Measurements from ENCODE around the gene HOXC11. TPM values are rescaled to one million over a fixed set of nuclear protein-coding genes. Genes with fewer than 3 reads are reported as not detected.

The HOXC11 gene
- total RNA-seq, 1 donor from 2014 or later, result not detected

DNA sequence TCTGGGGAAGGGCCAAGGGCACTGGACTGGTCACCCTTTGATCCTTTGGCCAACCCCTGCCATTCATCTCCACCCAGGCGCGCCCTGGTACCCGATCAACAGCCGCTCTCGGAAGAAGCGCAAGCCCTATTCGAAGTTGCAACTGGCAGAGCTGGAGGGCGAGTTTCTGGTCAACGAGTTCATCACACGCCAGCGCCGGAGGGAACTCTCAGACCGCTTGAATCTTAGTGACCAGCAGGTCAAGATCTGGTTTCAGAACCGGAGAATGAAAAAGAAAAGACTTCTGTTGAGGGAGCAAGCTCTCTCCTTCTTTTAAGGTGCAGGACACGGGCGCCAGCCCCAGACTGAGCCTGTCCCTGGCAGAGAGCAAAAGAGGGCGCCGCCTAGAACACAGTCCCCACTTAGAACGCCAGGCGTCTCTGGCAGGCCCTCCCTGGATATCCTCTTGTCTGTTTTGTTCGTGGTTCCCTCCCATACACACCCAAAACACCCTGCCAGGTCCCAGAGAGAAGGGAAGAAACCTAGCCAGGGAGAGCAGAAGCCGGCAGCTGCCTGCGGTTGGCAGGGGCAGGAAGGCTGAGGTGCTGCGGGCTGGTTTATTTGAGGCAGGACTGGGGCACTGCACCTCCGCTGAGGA, 16.6 kb upstream of the HOXC11 start:
- no peak for DNase-seq (ENCODE audit: low spot score)

DNA sequence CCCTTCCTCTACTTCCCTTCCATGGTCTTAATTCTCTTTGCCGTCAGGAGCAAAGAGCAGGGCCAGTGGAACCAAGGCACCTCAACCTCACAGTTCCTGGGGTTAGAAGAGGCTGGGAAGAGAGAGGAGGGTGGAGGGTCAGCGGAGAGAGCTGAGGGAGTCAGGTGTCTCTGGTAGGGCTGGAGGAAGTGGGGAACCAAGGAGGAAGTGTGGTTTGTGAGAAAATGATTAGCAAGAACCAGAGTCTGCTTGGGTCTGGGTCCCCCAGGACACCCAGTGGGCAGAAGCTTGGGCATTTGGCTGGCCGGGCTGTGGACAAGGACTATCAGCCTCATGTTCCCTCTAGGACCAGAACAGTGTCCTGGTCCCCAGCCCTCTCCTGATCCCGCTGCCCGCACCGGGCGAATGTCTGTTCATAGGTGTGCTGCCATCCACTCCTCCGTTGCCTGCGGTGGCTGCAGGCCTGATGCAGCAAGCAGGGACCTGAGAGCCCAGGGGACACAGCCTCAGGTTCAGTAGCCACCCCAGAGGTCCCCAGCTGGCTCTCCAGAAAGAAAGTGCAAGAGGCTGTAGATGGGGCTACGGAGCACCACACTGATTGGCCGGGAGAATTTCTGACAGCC, 15.9 kb upstream of the HOXC11 start:
- DNase-seq (ENCODE audit: low spot score), result no peak

DNA sequence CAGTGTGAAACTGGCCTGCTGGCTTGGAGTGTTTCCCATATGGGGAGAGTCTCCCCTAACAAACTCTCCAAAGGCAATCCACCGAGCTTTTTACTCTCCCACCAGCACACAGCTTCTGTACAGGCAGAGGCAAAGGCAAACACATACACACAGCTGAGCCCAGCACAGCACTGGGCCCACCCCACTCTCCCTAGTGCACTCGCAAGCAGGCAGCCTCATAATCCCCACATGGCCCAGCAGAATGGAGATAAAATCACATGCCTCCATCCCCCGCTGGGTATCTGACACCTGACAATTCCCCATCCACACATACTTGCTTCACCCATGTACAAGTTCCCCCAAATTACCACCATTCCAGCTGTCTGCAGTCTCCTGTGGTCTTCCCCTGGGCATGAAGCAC, 14.8 kb upstream of the HOXC11 start:
- DNase-seq (ENCODE audit: low spot score), result no peak

DNA sequence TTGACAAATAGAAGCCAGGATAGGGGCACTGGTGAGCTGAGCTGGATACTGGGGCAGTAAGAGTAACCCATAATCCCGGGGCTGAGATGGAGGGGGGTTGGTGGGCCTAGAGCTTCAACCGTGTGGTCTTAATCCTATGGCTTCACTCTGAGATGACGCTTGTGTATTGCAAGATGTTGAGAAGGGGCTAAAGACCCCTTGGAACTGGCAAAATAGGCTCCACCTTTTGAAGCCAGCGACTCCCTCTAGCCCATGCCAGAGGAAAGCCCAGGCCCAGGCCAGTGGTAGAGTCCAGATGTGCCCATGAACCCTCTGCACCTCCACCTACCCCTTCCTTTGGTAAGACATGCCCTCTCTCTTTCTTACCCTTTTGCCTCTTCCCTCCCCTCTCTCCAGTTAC, 13.6 kb upstream of the HOXC11 start:
- no peak for DNase-seq (ENCODE audit: low spot score)

DNA sequence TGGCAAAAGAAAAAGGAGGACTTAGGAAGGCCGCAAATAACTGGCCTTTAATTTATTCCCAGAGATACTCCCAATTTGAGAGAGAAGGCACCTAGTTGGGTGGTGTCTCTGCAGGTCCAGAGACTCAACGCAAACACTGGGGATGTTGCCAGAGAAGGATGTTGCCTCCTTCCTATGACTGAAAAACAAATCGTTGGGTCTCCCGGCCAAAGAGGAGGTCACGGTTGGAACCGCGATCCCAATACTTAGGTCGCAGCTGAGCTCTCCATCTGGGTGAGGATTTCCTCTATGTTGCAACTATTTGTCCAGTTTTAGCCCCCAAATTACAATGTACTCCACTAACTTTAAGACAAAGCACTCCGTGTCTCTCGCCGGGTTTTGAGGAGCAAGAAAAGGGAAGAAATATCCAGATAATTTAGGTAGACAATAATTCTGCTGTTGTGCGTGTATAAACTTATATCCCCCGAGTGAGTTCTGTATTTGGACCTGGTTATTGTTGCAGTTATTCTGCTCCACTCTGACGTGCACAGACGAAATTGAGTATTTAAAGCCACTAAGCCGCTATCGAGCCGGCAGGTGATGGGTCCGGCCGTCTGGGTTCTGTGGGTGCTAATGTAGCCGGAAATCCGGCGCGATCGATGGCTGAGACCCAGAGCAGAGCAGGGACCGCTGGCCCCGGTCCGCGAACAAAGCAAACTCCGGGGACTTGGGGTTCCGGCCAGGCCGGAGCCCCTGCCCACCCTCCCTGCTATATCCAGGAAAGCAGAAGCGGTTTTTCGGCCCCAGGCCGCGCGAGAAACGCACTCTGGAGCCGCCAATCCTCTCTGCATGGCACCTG, 12.5 kb upstream of the HOXC11 start:
- DNase-seq (ENCODE audit: low spot score), result no peak

DNA sequence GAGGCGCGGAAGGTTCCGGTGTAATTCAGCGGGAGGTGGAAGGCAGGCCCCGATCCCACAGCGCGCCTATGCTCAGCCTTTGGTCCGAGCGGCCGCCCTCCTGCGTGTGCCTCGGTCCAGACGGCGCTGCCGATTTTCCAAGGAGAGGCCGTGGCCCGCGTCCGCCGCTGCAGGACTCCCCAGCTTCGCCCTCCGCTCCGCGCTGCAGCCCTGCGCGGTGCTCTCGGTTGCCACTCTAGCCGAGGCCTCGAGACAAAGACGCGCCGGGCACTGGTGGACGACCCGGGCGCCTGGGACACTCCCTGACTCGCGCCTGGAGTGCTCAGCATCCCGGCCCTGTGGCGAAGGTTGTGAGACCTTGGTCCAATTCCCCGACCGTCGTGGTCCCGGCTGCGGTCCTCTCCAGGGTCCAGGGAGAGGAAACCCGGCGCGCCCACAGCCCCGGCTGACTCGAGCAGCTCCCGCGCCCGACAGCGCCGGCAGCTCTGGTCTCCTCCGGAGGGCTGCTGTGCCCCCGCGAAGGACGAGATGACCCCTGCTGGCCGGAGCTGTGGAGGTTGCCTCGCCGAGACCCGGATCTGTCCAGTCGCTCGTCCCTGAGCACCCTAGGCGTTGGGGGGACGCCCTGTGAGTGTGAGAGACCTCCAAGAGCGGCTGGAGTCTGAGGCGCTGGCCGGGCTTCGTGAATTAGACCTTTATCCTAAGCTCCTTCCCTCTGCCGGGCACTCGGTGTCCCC, 11.7 kb upstream of the HOXC11 start:
- DNase-seq (ENCODE audit: low spot score), result no peak

DNA sequence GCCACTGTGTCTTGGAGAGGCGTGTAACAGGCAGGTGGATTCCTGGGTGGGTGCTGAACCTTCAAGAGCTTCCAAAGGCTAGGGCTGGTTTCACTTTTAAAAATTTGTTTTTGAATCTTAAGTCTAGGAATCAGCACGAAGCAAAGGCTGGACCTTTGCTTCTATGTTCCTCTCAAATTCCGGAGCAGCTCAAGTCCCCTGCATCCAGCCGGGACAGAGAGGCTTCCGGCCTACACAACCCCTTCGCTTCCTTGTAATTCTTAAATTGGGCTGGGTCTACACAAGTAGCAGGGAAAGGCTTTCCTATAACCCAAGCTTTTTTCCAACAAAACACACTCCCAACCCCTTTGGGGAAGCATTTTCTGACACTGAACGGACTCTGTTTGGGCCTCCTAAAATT, 9.9 kb upstream of the HOXC11 start:
- DNase-seq (ENCODE audit: low spot score), result no peak

DNA sequence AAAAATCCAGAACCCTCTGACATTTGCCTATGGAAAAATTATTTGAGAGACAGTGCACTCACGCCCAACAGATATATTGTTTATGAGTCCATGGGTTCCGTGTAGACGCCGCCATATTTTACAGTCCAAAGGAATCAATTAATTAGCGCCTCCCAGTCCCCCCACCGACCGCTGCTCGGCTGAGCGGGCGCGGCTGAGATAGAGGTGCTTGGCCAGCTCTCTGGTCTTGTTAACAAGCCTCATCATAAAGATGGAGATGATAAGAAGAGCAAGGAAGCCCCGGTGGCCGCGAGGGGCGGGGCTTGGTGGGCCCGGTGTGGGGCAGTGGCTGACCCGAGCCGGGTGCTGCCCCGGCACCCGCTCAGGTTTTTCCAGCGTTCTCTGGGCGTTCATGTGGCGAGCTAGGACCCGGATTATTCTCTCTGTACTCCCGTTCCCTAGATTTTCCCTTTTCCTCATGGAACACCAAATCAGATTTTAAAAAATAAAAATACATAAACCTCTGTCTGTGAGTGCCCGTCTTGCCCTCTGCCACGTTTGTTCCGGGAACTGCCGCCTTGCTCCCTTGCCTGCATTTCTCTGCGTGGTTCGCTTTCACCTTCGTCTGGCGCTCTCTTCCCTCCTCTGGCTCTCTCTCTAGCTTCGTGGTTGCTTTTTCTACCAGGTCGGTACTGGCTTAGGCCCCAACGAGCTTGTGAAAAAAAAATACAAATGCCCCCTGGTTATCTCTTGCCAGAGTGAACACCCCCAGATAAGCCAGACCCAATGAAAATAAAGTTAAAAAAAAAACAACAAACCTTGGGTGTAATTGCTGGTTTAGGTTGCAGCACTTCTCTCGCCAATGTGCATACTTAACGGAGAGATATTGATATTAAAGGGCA, 9.3 kb upstream of the HOXC11 start:
- no peak for DNase-seq (ENCODE audit: low spot score)

DNA sequence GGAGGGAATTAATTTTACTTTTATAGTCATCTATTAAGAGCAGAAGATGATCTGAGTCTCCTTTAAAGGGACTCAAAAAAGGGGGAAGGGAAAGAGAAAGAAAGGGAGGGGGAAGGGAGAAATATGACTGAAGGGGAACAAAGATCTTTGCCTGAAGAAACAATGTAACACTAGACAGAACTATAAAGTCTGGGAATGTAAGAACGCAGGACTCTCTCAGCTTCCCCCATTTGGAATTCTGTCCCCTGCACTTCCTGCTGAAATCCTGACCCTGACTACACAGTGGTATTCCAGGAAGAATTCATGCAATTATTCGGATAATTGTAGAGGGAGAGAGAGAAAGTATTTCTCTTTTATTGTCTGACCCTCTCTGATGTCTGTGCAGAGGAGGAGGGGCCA, 8.6 kb upstream of the HOXC11 start:
- DNase-seq (ENCODE audit: low spot score), result no peak

DNA sequence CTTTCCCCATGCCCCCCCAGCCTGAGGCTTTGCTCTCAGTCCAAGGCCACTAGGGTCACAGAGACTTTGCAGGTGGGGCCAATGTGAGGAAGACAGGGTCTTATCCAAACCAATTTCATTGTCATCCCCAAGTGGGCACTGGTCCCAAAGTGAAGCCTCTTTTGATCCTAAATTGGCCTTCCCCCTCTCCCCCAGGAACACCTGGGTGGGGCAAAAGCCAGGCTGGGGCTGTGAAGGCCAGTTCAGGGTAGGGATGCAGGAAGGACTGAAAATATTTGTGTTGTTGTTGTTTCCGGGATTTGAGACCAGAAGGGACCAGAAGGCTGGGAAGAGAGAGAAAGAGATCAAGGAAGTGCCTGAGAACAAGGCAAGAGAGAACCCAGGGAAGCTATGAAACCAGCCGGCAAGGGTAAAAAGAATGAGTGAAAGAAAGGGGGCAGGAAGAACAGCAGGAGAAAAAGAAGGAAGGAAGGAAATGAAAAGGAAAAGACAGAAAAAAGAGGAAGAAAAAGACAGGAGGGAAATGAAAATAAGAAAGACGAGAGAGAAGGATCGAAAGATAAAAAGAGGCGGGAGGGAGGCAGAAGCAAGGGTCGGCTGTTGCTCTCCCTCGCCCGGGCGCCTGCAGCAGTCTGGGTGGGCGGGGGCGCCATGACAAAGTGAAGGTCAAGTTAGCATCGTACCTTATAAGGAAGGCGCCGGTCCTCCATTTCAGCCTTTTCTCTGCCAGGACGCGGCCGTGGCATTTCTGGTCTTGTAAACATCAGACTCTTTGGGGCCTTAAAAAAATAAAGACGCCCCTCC, 7.4 kb upstream of the HOXC11 start:
- DNase-seq (ENCODE audit: low spot score), result no peak

DNA sequence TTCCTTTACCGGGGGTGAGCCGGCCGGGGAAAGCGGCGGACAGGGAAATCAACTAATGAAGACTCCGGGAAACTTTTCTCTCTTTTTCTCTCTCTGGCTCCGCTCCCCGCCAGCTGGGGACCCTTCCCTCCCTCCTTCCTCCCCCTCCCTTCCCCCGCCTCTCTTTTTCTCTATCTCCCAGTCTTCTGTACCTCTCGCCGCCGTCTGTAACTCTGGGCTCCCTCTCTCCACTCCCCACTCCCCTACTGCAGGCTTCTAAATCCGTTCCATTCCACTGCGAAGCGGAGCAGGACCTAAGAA, 6.9 kb upstream of the HOXC11 start:
- no peak for DNase-seq (ENCODE audit: low spot score)

DNA sequence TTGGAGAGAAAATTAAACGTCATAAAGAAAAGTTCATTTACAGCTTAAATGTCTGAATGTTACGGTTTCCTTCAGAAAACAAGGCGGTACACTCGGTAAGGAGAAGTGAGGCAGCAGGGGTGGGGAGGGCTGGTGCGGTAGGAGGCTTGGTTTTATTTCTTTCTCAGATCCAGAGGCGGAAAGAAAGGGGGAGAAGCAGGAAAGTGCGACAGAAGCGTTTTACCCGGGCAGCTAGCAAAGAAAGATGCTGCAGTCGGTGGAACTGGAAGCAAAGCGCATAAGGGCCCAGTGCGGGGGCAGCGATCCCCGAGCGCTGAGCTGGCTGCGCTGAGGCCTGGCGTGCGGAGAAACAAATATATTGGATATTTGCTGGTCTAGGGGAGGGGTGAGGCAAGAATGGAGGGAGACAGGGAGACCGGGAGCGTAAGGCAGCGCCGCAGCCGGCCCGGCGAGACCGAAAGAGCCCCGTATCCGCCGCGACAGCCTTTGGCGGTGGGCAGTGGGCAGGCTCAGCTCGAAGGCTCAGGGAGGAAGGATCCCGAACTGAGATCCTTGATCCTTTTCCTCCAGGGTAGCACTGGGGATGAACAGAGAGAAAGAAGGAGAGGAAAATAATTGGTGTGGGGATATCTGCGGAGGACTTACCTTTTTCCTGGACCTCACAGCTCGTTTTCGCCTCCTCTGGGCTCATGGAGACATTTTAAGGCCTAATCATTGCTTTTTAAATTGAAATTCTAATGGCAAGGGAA, 6.4 kb upstream of the HOXC11 start:
- DNase-seq (ENCODE audit: low spot score), result no peak

DNA sequence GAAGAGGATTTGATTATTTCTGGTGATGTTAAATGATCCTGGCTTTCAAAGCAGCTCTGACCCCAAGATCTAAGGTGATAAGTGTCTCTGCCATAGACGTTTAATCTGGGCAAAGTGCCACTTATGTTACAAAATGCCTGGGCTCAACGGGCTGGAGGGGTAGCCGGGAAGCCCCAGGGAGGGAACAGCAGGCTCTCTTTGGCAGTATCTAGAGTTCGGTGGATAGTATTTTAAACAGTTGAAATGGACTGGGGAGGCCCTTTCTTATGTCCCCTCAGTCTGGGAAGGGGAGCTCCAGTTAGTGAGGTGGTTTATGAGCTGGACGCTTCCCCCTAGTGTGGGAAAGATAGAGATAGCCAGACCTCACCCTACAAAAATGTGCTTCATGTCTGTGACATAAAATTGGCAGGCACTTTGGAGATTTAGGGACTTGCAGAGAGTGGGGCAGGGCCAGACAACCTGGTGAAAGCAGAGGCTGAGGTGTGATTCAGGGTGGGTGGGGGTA, 5.5 kb upstream of the HOXC11 start:
- no peak for DNase-seq (ENCODE audit: low spot score)

DNA sequence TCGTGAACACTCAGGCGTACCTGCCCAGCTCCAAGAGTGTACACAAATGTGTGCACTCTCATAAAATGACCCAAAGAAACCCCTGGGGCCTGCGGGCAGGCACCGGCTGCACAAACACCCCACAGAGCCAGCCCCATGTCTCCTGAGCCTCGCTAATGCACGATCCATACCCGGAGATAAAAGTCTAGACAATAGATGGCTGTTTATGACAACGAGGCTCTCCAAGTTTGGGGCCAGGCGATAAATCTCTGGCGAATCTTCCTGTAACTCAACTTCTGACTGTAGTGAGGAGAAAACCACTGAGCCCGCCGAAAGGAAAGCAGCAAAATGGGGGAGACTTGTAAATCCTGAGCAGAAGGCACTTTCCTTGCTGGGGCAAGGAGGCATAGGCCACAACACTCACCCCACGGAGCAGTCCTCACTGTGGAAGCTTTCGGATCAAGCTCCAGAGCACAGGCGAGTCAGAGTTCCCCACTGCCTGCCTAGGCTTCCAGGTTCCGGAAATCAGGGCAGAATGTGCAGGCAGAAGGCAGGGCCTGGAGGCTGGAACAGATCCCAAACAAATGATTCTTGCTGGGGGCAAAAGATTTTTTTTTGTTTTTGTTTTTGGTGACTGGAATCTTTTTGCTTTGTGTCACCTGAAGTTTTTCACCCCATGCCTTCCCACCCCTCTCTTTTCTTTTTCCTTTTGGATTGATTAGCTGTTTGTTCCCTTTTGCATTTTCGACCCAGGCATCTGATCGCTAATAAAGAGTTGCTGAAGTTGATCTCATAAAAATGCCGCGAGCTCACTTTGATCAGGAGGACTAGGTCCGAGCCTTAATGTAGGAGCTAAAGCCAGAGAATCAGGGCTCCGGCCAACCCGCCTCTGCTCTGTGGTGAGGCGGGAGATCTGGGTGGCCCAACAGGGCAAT, 4.5 kb upstream of the HOXC11 start:
- no peak for DNase-seq (ENCODE audit: low spot score)

DNA sequence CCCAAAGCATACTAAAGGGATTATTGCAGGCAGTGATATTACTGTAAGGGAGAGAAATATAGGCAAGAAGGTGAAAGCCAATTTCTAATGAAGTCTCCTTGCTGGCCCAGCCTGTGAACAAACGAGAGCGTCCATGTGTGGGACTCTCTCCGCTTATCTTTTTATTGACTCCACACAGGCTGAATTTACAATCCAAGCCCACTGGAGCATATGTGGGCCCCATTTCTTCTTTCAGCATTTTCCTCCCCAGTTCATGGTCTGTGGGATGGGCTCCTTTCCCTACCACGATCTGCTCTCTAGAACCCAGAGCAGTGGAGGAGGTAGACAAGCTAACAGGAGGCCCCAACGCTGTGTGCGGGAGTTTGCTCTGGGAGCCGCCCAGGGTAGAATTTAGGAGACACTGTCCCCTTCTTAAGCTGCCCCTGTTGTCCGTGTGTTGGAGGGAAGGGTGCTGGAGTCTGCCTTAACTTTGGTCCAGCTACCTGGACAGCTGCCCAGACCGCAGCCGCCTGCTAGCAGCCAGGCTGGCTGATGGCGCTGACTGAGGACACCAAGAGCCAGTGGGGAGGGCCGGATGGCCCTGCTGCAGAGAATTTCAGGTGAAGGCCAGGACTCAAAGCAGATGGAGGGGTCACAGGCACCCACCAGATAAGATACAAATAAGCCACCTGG, 3.2 kb upstream of the HOXC11 start:
- DNase-seq (ENCODE audit: low spot score), result no peak

DNA sequence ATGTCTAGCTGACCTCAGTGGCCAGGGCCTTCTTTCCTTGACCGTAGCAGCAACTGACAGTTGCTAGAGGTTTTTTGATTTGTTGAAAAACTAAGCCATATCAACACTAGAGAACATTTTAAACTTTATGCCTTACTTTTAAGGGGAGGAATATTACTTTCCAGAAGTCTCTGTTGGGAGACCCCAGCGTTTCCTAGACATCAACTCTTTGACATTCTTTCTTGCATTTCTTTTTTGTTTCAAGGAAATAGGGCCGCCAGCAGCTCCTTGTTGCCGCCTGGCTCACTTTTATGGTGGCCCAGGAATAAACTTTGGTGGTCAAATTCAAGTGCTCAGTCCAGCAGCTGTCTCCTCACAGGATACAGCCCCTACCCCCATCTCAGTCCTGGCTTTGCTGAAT, 2.5 kb upstream of the HOXC11 start:
- DNase-seq (ENCODE audit: low spot score), result no peak

DNA sequence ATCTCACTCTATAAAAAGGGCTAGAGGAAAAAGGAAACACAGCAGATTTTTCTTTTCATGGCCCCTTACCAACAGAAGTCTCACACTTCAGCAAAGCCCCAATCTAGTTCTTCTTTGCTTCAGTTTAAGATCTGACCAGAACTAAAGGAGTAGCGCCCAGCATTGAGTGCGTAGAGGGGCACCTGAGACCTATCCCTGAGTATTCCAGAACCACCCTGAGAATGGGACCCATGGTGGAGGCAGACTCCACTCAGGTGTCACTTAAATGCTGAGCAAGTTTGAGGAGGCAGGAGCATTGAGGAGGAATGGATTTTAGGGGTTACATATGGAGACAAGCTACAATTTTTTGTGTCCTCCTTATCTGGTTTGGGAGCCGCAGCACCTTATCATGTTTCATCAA, 1.8 kb upstream of the HOXC11 start:
- no peak for DNase-seq (ENCODE audit: low spot score)

DNA sequence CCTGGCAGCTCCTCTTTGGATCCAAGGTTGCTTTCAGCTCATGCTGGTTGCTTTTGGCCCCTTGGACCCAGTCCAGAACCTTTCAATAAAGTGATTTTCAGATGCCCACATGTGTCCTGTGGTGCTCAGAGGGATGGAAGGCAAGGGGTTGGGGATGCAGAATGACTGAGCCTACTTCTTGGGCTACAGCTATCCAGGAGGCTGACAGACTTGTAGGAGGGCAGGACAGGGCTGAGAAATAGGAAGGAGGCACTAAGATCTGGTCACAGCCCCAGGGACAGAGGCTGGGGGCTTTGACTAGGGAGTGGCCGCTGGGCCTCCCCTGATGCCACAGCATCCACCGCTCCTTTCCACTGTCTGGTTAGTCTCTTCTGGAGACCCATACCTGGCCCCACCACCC, 1.2 kb upstream of the HOXC11 start:
- no peak for DNase-seq (ENCODE audit: low spot score)

Measured in mesenteric fat pad (tissue), 1 donor.